ENCODE data around the gene RNU2-63P.
"Not testable (repeated sequence)": the region's sequence is repeated elsewhere in the genome, so short reads cannot be mapped to it uniquely, and the experiment has no call there.

RNU2-63P gene

DNA sequence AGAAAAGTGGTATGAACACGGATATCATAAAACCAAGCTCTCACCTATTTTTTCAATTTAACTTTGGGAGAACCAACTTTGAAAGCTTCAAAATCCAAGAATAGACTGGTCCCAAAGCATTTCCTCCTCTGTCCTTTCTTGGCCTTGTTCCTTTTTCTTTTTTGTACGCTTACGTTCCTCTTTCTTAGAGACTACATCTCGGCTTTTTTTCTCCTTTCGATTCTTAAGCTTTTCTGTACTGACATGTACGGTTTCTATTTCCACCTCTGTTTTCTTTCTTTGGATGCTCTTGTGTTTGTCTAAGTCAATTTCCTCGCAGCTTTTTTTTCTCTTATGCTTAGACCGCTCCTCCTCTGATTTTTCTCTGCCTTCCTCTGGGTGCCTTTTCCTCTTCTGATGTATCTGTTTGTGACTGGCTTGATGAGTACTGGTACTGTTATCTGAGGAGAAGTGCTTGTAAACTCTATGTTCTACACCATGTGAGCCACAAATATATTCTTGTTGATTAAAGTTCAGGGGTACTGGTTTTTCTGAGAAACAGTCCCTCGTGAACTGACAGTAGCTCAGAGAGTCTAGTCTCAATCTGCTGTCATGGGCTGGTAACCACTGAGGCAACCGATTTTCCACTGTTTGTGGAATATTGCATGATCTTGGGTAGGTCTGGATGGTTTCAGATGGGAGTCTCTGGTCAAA, 11.5 kb upstream of the RNU2-63P start:
- DNase-seq = no peak

DNA sequence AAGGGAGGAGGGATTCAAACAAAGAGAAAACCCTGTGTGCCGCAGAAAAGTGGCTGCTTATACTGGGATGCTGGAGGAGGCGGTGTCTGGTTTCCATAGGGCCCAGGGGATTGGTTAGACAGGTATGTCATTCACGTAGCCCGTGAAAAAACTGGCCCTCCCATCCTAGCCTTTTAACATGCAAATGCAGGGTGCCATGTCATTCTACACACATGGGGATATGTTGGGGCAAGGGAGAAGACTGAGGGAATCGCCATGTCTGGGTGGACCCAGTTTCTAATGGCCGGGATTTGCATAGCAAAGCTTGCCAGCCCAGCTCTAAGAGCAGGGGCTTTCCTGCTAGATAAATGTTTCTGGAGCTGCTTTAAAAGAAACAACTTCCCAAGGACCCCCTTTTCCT, 8.2 kb upstream of the RNU2-63P start:
- no peak for DNase-seq

DNA sequence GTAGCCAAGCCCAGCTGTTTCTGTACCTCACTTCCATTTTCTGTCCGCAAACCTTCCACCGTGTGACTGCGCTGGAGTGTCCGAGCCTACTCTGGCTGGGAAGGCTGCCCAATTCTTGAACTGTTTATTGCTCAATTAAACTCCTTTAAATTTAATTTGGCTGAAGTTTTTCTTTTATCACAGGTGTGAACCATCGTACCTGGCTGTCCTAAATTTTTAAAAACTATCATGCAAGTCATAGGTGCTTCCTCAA, 6.2 kb upstream of the RNU2-63P start:
- DNase-seq = no peak

DNA sequence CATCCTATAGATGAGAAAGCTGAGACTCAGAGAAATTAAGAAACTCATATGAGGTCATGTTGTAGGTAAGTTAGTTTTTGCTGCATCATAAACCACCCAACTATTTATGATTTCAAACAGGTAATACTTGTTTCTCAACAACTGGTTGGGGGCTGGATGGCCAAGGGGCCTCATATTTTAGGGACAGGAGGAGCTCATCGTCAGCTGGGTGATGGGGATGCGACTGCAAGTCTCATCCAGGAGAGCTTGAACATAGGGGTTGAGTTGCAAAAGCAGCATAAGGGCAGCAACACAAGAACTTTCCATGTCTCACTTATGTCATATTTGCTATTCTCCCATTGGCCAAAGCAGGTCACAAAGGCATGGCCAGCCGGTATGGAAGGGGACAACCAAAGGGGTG, 3.6 kb upstream of the RNU2-63P start:
- no peak for DNase-seq

DNA sequence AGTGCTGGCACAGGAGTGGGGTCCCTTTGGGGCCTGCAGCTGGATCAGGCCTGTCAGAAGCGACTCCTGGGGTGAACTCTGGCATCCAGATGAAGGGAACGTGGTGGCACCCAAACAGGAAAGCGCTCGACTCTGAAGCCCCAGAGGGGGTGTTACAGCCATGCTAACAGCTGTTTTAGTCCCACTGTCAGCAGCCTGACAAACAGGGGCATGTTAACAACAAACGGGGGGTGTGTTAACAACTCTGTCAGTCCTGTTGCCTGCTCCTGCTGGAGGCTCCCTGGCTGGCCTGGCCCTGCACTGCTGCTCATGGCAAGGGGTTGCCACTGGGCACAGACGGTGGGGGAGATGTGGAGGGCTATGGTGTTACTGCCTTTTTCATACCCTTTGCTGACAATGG, 2.6 kb upstream of the RNU2-63P start:
- DNase-seq = no peak

DNA sequence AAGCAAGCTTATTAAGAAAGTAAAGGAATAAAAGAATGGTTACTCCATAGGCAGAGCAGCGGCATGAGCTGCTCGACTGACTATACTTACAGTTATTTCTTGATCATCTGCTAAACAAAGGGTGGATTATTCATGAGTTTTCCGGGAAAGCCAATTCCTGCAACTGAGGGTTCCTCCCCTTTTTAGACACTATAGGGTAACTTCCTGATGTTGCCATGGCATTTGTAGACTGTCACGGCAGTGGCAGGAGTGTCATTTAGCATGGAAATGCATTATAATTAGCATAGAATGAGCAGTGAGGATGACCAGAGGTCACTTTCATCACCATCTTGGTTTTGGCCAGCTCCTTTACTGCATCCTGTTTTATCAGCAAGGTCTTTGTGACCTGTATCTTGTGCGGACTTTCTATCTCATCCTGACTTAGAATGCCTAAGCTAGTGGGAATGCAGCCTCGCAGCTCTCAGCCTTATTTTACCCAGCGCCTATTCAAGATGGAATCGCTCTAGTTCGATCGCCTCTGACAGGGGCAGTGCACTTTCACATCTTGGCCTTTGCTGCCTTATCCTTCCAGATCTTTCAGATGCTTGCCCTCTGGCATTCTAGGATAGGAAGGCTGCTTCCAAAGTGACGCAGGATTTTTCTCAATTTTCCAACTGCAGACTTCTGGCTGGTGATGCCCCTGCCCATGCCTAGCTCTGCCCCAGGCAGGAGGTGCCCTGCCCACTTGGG, 1.9 kb upstream of the RNU2-63P start:
- not testable (repeated sequence) for DNase-seq

DNA sequence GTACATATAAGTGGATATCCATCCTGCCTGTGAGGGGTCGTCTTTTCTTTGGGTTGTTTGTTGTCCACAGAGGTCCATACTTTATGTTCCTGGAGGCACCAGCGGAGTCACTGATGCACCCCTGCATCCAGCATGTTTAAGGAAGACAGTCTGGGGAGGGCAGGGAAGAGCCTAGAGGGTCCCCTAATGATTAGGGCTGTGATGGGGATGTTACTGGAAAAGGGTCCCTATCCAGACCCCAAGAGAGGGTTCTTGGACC, 1.4 kb upstream of the RNU2-63P start:
- not testable (repeated sequence) for DNase-seq

DNA sequence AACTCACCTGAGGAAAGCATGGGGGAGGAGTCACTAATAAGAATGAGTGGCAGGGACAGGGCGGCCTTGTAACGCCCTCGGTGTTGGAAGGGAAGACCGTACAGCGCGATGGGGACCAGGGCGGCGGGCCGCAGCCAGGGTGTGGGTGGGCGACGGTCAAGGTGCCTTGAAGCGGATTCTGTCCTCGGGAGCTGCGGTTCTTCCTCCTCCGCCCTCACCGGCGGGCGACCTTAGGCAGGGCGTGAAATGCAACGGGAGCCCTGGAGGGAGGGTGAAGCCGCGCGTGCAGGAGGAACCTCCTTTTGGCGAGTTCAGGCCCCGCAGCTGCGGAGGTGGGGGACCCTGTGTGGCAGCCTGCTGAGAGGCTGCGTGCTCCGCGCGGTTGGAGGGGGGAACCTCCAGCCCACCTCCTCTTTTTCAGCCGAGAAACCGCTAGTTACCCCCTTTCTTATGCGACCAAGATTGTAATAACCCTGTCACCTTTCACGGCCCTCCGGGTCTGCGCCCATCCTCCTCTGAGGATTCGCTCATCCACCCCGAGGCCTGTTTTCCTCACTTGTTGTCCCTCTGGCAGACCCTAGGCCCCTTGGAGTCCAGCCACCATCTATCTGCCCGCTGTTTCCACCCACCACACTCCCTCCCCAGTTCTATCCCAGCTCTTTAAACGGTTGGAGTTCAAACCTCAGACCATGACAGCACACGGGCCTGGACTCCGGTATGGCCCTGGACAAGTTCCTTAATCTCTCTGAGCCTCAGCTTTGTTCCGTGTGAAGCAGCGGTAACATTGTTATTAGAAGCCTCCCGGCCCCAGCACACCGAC, 823 bp upstream of the RNU2-63P start:
- DNase-seq = no peak

DNA sequence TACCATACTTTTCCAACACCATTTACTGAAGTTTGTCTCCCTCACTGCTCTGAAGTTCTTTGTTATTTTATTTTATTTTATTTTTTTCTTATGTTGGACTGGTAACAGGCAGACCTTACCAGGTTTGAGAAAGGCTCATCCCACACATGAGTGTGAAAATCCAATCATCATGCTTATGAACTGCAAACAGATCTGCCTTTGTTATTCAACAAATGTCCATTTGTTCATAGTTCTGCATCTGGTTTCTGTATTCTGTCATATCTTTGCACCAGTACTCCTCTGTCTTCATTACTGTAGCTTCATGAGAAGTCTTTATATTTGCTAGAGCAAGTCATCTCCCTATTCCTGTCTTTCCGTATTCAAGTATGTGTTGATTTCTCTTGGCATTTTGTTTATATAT, 5.3 kb downstream of the RNU2-63P start:
- DNase-seq = no peak

DNA sequence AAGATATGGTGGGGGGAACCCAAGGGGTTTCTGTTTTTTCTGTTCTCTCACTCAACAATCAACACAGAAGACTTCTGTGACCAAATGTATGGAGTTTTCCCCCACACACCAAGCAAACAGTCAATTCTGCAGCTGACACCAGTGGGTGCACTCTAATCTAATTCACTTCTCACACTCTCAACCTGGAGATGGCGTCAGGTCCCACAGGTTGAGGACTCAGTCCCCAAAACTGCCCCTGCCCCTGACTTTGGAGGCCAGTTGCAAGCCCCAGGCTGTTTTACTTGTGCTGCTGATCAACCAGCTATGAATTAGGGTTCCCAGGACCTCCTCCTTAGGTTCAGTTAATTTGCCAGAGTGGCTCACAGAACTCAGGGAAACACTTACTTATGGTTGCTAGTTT, 6.2 kb downstream of the RNU2-63P start:
- no peak for DNase-seq

DNA sequence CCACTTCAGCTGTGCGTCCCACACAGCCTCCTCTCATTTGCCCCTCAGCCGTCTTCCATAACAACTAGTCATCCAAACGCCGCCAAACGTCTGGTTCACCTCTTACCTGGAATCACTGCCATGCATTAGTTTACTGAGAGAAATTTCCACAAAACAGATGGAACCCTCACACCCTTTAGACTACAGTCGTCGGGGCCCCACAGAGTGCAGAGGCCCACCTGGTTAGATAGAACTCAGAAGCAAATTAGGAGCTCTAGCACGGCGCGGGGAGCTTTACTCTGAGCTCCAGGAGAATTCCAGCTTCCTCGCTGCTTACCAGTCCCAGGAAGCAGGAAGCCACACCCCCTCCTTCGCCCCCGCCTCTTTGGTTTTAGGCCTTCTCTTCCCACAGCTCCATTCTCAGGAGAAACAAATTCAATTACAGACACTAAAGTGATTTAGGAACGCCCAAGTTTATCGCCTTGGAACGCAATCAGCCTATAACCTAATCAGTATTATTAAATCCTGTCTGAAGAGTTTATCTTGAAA, 9.4 kb downstream of the RNU2-63P start:
- DNase-seq = no peak

DNA sequence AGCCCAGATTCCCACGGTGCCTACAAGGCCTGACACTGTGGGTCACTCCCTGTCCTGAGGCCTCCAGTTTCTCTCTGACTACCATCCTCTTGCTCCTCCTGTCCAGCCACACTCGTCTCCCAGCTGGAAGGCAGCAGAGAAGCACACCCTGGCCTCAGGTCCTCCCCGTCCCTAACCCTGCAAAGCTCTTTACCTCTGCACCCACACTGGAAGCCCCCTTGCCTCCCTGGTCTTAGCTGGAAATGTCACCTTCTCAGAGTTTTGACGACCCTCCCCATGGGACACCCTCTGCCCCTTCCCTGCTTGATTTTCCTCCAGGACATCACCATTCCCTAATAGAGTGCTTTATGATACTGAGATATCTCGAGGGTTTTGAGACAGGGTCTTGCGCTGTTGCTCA, 10.6 kb downstream of the RNU2-63P start:
- DNase-seq = no peak

DNA sequence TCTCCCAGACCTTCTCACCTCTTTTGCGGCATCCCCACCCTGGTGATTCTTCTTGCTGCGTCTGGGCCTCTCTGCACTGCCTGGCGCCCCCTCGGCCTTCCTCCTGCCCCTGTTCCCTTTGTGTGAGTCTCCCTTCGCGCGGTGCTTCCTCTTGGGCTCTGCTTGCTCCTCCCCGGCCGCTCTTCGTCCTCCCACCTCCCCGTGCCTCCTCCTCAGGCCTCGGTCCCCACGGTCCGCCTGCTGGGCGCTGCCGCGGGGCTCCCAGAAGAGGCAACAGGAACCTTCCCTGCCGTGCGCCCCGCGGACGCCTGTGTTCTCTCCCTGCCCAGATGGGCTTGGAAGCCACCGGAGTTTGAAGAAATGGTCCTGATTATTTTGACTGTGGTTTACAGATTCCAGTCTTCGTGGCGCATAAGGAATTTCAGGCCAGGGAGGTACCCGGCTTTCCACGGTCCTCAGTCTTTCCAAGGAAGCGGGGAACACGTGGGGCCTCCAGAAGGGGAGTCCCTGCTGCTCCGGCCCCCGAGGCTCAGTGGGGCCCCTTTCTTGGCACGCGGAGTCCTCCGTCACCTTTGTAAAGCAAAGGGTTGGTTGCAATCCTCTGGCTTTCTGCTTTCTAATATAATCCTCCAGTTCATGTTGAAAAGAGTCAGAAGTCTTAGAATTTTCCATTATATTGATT, 13.1 kb downstream of the RNU2-63P start:
- DNase-seq = no peak

DNA sequence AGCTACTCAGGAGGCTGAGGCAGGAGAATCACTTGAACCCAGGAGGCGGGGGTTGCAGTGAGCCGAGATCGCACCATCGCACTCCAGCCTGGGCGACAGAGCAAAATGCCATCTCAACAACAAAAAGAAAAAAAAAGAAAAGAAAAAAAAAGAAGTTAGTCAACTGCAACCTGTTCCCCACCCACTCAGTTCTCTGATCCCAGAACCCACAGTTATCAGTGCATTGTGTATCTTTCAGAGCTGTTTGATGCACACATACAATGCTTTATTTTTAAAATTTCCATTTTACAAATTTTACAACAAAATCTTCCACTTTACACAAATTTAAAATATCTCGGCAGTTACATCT, 14.0 kb downstream of the RNU2-63P start:
- no peak for DNase-seq

DNA sequence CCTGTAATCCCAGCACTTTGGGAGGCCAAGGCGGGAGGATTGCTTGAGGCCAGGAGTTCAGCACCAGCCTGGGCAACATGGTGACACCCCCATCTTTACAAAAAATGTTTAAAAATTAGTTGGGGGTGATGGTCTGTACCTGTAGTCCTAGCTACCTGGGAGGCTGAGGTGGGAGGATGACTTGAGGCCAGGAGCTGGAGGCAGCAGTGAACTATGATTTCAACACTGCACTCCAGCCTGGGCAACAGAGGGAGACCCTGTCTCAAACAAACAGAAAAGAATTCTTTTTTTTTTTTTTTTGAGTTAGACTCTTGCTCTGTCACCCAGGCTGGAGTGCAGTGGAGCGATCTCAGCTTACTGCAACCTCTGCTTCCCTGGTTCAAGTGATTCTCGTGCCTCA, 15.9 kb downstream of the RNU2-63P start:
- DNase-seq = not testable (repeated sequence)

DNA sequence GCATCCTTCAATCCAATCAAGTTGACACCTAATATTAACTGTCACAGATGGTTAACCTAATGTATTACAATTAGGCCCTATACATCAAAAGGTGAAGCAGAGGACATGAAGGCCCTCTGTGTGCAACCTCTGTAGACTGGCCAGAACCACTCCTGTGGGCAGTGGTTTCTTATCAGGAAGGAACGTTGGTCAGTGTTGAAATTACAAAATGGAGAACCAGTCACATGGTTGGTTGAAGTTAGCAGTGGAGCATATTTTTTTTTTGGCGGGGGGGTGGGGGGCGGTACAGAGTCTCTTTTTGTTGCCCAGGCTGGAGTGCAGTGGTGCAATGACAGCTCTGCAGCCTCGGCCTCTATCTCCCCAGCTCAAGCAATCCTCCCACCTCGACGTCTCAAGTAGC, 19.8 kb downstream of the RNU2-63P start:
- no peak for DNase-seq

DNA sequence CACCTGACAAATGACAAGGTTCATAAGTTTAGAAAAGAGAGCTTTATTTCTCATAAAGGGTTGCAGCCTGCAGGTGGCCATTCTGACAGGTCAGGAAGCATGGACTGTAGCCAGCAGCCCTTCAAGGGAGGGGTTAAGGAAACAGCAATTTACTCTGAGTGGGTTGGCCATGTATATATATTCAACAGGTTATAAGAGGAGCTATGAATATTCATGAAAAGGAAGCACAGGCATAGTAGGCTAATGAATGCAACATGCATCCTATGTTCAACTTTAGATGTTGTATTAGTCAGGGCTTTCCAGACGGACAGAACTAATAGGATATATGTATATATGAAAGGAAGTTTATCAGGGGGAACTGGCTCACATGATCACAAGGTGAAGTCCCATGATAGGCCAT, 20.6 kb downstream of the RNU2-63P start:
- DNase-seq = no peak

DNA sequence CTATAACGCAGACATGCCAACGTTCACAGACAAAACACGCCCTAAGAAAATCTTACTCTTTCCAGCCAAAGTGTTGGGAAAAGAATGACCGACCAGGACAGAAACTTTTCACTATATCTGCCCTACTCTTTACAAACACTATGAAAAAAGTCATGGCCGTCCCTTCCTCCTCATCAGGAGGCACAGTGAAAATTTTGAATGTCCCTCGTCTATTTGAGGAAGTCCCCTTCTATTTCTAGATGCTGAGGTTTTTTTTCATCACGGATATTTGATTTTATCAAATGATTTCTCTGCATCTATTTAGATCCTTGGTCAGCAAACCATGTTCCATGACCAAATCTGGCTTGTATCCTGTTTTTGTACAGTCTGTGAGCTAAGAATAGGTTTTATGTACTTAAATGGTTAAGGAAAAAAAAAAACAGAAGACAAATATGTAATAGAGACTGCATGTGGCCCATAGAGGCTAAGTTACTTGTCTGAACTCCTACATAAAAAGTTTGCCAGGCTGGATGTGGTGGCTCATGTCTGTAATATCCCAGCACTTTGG, 22.0 kb downstream of the RNU2-63P start:
- DNase-seq = not testable (repeated sequence)

DNA sequence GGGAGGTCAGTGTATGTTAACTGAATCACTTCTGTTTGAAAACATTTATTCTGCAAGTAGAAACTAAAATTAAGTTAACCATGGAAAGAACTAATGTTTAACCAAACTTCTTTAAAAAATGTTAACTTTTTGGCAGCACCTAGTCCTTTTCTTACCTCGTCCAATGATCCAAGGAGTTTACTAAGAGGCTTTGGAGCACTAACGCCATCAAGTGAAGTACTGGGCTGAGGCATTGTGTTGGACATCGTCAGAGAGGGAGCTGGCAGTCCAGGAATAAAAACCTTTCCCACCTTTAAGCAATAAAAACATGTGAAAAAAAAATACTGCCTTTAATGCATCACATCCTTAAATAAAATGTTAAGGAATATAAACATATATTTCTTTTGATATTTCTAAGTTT, 23.8 kb downstream of the RNU2-63P start:
- not testable (repeated sequence) for DNase-seq

DNA sequence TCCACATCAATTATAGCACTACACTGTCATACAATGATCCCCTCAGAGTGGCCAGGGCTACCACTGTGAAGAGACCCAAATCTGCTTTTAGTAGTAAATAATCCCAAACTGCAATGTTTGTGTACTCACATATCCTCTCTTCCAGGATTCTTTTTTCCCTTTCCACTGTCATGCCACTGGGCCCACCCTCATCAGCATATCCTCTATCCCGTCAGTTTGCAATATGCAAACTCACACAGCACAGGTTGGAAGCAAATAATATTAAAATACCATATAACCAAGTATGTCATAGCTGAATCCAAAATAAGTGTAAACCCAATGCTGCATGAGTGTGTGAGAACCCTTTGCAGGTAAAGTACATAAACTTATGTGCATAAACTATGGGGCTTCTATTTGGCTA, 28.9 kb downstream of the RNU2-63P start:
- not testable (repeated sequence) for DNase-seq

DNA sequence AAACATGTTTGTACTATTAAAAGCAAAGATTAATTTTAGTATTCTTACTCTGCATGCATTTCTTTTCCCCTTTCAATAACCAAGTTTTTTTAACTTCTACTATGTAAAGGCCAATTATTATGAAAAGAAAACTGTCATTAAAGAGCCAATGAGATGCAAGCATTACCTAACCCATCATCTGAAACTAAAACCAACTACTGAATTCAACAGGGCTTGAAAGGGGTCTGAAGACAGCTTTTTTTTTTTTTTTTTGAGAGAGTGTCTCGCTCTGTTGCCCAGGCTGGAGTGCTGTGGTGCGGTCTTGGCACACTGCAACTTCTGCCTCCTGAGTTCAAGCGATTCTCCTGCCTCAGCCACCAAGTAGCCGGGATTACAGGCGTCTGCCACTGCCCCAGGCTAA, 30.4 kb downstream of the RNU2-63P start:
- DNase-seq = not testable (repeated sequence)

DNA sequence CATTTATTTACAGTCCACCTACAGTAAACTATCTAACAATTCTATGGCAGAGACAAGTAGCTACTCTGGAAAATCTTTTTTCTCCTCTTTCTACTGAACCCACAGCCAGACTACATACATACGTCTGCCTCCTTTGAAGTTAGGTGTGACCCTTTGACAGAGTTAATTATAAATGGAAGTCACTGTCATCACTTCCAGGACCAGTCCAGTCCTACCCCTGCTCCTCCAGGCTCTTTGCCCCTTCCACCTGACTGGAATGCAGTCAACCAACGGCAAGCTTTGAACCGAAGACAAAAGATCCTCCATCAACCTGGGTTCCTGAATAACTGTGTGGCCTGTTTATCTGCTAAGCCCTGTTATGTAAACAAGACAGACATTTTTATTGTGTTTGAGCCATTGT, 35.2 kb downstream of the RNU2-63P start:
- not testable (repeated sequence) for DNase-seq

DNA sequence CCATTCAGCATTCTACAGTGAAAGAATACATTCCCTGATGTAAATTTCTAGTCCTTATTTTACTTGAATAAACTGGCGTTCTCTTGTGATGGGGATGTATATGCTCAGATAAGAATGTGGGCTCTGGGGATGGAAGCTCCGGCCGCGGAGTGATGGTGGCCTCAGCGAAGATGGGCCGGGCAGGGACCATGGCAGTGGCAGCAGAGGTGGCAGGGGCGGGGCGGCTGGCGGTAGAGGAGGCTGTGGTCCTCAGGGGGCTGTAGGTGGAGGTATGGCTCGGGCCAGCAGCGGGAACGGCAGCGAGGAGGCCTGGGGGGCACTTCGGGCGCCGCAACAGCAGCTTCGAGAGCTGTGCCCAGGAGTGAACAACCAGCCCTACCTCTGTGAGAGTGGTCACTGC, 44.0 kb downstream of the RNU2-63P start:
- not testable (repeated sequence) for DNase-seq

Measured in CD4-positive, alpha-beta T cell treated with Interleukin-12 subunit alpha and Interleukin-12 subunit beta, for 1 hour (primary cell).